Measurements from ENCODE around the gene ABCA13. TPM values are rescaled to one million over a fixed set of nuclear protein-coding genes. Genes with fewer than 3 reads are reported as not detected.

Gene ABCA13
- total RNA-seq, 1 experiment from 2014 or later, result not detected

GRCh38 chr7:48611993-48612392 is 440.7 kb downstream of the ABCA13 start:
- DNase-seq (ENCODE audit: extremely low read depth, low read depth), result no peak

GRCh38 chr7:48617508-48617907 is 446.2 kb downstream of the ABCA13 start:
- no peak for DNase-seq (ENCODE audit: extremely low read depth, low read depth)

GRCh38 chr7:48617993-48618392 is 446.7 kb downstream of the ABCA13 start:
- no peak for DNase-seq (ENCODE audit: extremely low read depth, low read depth)

- no peak for DNase-seq (ENCODE audit: extremely low read depth, low read depth)
These were observed 449.8 kb downstream of the ABCA13 start for GRCh38 chr7:48621076-48621475.

- no peak for DNase-seq (ENCODE audit: extremely low read depth, low read depth)
These were observed 455.9 kb downstream of the ABCA13 start for GRCh38 chr7:48627164-48627563.

GRCh38 chr7:48628793-48629349 is 457.6 kb downstream of the ABCA13 start:
- DNase-seq (ENCODE audit: extremely low read depth, low read depth), result no peak

GRCh38 chr7:48634116-48634632 is 462.9 kb downstream of the ABCA13 start:
- DNase-seq (ENCODE audit: extremely low read depth, low read depth), result no peak

GRCh38 chr7:48635796-48636195 is 464.5 kb downstream of the ABCA13 start:
- DNase-seq (ENCODE audit: extremely low read depth, low read depth), result no peak

GRCh38 chr7:48636391-48637015 is 465.2 kb downstream of the ABCA13 start:
- DNase-seq (ENCODE audit: extremely low read depth, low read depth), result no peak

- no peak for DNase-seq (ENCODE audit: extremely low read depth, low read depth)
These were observed 466.1 kb downstream of the ABCA13 start for GRCh38 chr7:48637382-48637781.

GRCh38 chr7:48638041-48638440 is 466.8 kb downstream of the ABCA13 start:
- no peak for DNase-seq (ENCODE audit: extremely low read depth, low read depth)

GRCh38 chr7:48643431-48644013 is 472.3 kb downstream of the ABCA13 start:
- DNase-seq (ENCODE audit: extremely low read depth, low read depth), result no peak

- DNase-seq (ENCODE audit: extremely low read depth, low read depth), result no peak
These were observed 486.9 kb downstream of the ABCA13 start for GRCh38 chr7:48658138-48658537.

- DNase-seq (ENCODE audit: extremely low read depth, low read depth), result no peak
These were observed 489.1 kb downstream of the ABCA13 start for GRCh38 chr7:48660306-48660870.

GRCh38 chr7:48664241-48664640 is 493.0 kb downstream of the ABCA13 start:
- DNase-seq (ENCODE audit: extremely low read depth, low read depth), result no peak

- DNase-seq (ENCODE audit: extremely low read depth, low read depth), result no peak
These were observed 494.3 kb downstream of the ABCA13 start for GRCh38 chr7:48665353-48666135.

- DNase-seq (ENCODE audit: extremely low read depth, low read depth), result no peak
These were observed 496.1 kb downstream of the ABCA13 start for GRCh38 chr7:48667407-48667806.

- DNase-seq (ENCODE audit: extremely low read depth, low read depth), result no peak
These were observed 500.4 kb downstream of the ABCA13 start for GRCh38 chr7:48671656-48672055.

GRCh38 chr7:48681006-48681405 is 509.7 kb downstream of the ABCA13 start:
- no peak for DNase-seq (ENCODE audit: extremely low read depth, low read depth)

GRCh38 chr7:48691788-48692187 is 520.5 kb downstream of the ABCA13 start:
- no peak for DNase-seq (ENCODE audit: extremely low read depth, low read depth)
